Mucosa of descending colon (tissue), 3 donors: ENCODE data around the gene PCBD1. TPM values are rescaled to one million over a fixed set of nuclear protein-coding genes. Genes with fewer than 3 reads are reported as not detected.

Source experiments
- ATAC-seq: fragments of 200-7000 bp; cut with Tn5 transposase; one replicate; pipeline ENCODE4 v1.9.1; 2020; ENCODE audit warnings: mild to moderate bottlenecking, moderate library complexity
- DNase-seq, 3 donors: peaks; one replicate each; pipeline ENCODE4 v3.0.0-alpha.2; 2020
- H3K36me3 ChIP-seq: fragments of 200-600 bp; one replicate; pipeline ENCODE4 v1.8.0; 2021; ENCODE audit warnings: low read depth, mild to moderate bottlenecking
- H3K4me1 ChIP-seq: fragments of 200-600 bp; one replicate; pipeline ENCODE4 v1.8.0; 2021; ENCODE audit warnings: low read depth, mild to moderate bottlenecking
- H3K4me3 ChIP-seq: fragments of 200-600 bp; one replicate; pipeline ENCODE4 v1.8.0; 2021; ENCODE audit warnings: mild to moderate bottlenecking
- H3K9me3 ChIP-seq: fragments of 200-600 bp; one replicate; pipeline ENCODE4 v1.8.0; 2021; ENCODE audit warnings: mild to moderate bottlenecking
- CTCF ChIP-seq: fragments of 200-600 bp; IDR thresholded peaks from one replicate; pipeline ENCODE4 v1.8.0; 2022; ENCODE audit warnings: antibody characterized with exemption, mild to moderate bottlenecking
- intact Hi-C, 2 donors: fragments of 100-400 bp; cut with DNase I in 1 of 2; cut with micrococcal nuclease in 1 of 2; formaldehyde crosslinking; loops; one replicate each; pipeline versions ENCODE4 v1.11.0 to v1.11.1; 2022; cut with DNase I, micrococcal nuclease
- total RNA-seq, 3 donors: library from RNA; stranded (reverse); fragmentation: NEBNext Ultra II Directional in 2 of 3; extraction: Animal tissue kit (Norgen Biotek cat#: 25700) in 2 of 3; gene quantifications; one replicate each; pipeline versions ENCODE4 v1.2.1 to v1.2.4, GENCODE V29; 2021 to 2023
- donor health status: DM: no; HTN: no; CAD: no; lungs with moderate emphysema.
- donor health status: DM: no; HTN: no; CAD: no.
- donor health status: DM: no; HTN: yes; CAD: no.

The PCBD1 gene
- total RNA-seq, 3 donors from 2014 or later, result 81.4 to 86.8 (median 86.7) TPM

GRCh38 chr10:70903262-70903921 lies 15.0 kb upstream of the PCBD1 start:
- Histone ChIP-seq H3K4me3 (no peak overlapping the region), H3K4me1 (peaks cover 4% of the 10 kb centered on the region), H3K9me3 (no peaks in the 10 kb centered on the region), H3K36me3 (no peaks in the 10 kb centered on the region)
- TF ChIP-seq CTCF, result peak; percentile 88
- ATAC-seq (peak; percentile 77), DNase-seq (peak in 2 of 3 donors; percentile 67 to 73)
- intact Hi-C loops, result no loop called here

GRCh38 chr10:70902661-70903261 lies 14.4 kb upstream of the PCBD1 start:
- Histone ChIP-seq H3K9me3 (no peaks in the 10 kb centered on the region), H3K36me3 (no peaks in the 10 kb centered on the region), H3K4me1 (peaks cover 4% of the 10 kb centered on the region), H3K4me3 (no peak overlapping the region)
- no peak for DNase-seq
- no peak for ATAC-seq
- intact Hi-C loops, result no loop called here
- no peak for TF ChIP-seq CTCF

GRCh38 chr10:70901276-70901878 lies 13.0 kb upstream of the PCBD1 start:
- Histone ChIP-seq H3K4me1 (no peaks in the 10 kb centered on the region), H3K9me3 (no peaks in the 10 kb centered on the region), H3K36me3 (no peaks in the 10 kb centered on the region), H3K4me3 (no peak overlapping the region)
- TF ChIP-seq CTCF, result no peak
- DNase-seq (no peak), ATAC-seq (no peak)
- intact Hi-C loops, result no loop called here

GRCh38 chr10:70899096-70899495 lies 10.7 kb upstream of the PCBD1 start:
- H3K4me3 ChIP-seq, result no peak overlapping the region
- intact Hi-C loops, result no loop called here
- ATAC-seq (no peak), DNase-seq (no peak)
- no peaks in the 10 kb centered on the region for H3K36me3 ChIP-seq
- no peaks in the 10 kb centered on the region for H3K4me1 ChIP-seq
- TF ChIP-seq CTCF, result no peak
- H3K9me3 ChIP-seq, result no peaks in the 10 kb centered on the region

GRCh38 chr10:70898687-70899086 lies 10.3 kb upstream of the PCBD1 start:
- intact Hi-C loops, result no loop called here
- TF ChIP-seq CTCF, result no peak
- Histone ChIP-seq H3K36me3 (no peaks in the 10 kb centered on the region), H3K4me3 (no peak overlapping the region), H3K4me1 (no peaks in the 10 kb centered on the region), H3K9me3 (no peaks in the 10 kb centered on the region)
- DNase-seq (no peak), ATAC-seq (no peak)
